ENCODE results near the gene TLL2. TPM values are rescaled to one million over a fixed set of nuclear protein-coding genes. Genes with fewer than 3 reads are reported as not detected.

TLL2 gene
- polyA plus RNA-seq, 3 donors: not detected

- no peak overlapping the region for H3K9ac ChIP-seq (ENCODE audit: insufficient read depth, low read length, poor library complexity, severe bottlenecking)
- no peaks in the 10 kb centered on the region for H3K36me3 ChIP-seq (replicated peaks in 1 of 2; ENCODE audit: control insufficient read depth in 1 of 2, insufficient read depth in 2 of 2, low read length in 2 of 2)
- no peaks in the 10 kb centered on the region for H3K27me3 ChIP-seq (ENCODE audit: control insufficient read depth in 2 of 2, insufficient read depth in 2 of 2, low read length in 2 of 2)
- H3K9me3 ChIP-seq (replicated peaks in 1 of 2; ENCODE audit: control insufficient read depth in 1 of 2, insufficient read depth in 1 of 2, low read length in 2 of 2): no peaks in the 10 kb centered on the region
- Mint-ChIP-seq H3K27ac (no peak overlapping the region), H3K4me3 (no peak overlapping the region), H3K36me3 (no peaks in the 10 kb centered on the region), H3K27me3 (ENCODE audit: low read depth in 3 of 3) (peaks cover 0 to 5% (median 2%) of the 10 kb centered on the region in 3 donors), H3K9me3 (no peaks in the 10 kb centered on the region), H3K4me1 (peaks cover 14% of the 10 kb centered on the region)
- H2AFZ ChIP-seq (ENCODE audit: insufficient read depth, low read depth, low read length, poor library complexity, severe bottlenecking): no peak overlapping the region
- H3K4me3 ChIP-seq (replicated peaks in 1 of 3; ENCODE audit: low read depth in 2 of 3, low read length in 3 of 3): no peak overlapping the region
- no peak overlapping the region for H3K4me2 ChIP-seq (replicated peaks; ENCODE audit: extremely low read depth, low read length, poor library complexity, severe bottlenecking)
- intact Hi-C loops (cut with micrococcal nuclease): no loop called here
- no CpG with 5 or more reads among the region's 3 CpGs for WGBS (ENCODE audit: insufficient coverage)
- DNase-seq: no peak
- no peak overlapping the region for H3K27ac ChIP-seq (ENCODE audit: low read depth in 1 of 2, low read length in 2 of 2)
- H4K20me1 ChIP-seq (ENCODE audit: insufficient read depth, low read length): no peaks in the 10 kb centered on the region
- TF ChIP-seq, protein P1, sequence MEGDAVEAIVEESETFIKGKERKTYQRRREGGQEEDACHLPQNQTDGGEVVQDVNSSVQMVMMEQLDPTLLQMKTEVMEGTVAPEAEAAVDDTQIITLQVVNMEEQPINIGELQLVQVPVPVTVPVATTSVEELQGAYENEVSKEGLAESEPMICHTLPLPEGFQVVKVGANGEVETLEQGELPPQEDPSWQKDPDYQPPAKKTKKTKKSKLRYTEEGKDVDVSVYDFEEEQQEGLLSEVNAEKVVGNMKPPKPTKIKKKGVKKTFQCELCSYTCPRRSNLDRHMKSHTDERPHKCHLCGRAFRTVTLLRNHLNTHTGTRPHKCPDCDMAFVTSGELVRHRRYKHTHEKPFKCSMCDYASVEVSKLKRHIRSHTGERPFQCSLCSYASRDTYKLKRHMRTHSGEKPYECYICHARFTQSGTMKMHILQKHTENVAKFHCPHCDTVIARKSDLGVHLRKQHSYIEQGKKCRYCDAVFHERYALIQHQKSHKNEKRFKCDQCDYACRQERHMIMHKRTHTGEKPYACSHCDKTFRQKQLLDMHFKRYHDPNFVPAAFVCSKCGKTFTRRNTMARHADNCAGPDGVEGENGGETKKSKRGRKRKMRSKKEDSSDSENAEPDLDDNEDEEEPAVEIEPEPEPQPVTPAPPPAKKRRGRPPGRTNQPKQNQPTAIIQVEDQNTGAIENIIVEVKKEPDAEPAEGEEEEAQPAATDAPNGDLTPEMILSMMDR (IDR thresholded peaks at IDR 0.05): no peak
- H3K79me2 ChIP-seq (ENCODE audit: insufficient read depth, low read length): no peaks in the 10 kb centered on the region
- H3K4me1 ChIP-seq (ENCODE audit: control insufficient read depth in 1 of 2, insufficient read depth in 2 of 2, low read length in 2 of 2): peaks cover 25 to 26% of the 10 kb centered on the region in 2 donors
Observed at GRCh38 chr10:96419351-96419750, 94.4 kb downstream of the TLL2 start.

GRCh38 chr10:96418582-96418981 is 95.1 kb downstream of the TLL2 start:
- Histone ChIP-seq H3K79me2 (ENCODE audit: insufficient read depth, low read length) (no peaks in the 10 kb centered on the region), H3K27ac (ENCODE audit: low read depth in 1 of 2, low read length in 2 of 2) (no peak overlapping the region), H3K4me1 (ENCODE audit: control insufficient read depth in 1 of 2, insufficient read depth in 2 of 2, low read length in 2 of 2) (peaks cover 25 to 26% of the 10 kb centered on the region in 2 donors), H4K20me1 (ENCODE audit: insufficient read depth, low read length) (no peaks in the 10 kb centered on the region), H3K27me3 (ENCODE audit: control insufficient read depth in 2 of 2, insufficient read depth in 2 of 2, low read length in 2 of 2) (no peaks in the 10 kb centered on the region), H3K9ac (ENCODE audit: insufficient read depth, low read length, poor library complexity, severe bottlenecking) (no peak overlapping the region), H3K9me3 (replicated peaks in 1 of 2; ENCODE audit: control insufficient read depth in 1 of 2, insufficient read depth in 1 of 2, low read length in 2 of 2) (no peaks in the 10 kb centered on the region), H3K4me3 (replicated peaks in 1 of 3; ENCODE audit: low read depth in 2 of 3, low read length in 3 of 3) (no peak overlapping the region), H2AFZ (ENCODE audit: insufficient read depth, low read depth, low read length, poor library complexity, severe bottlenecking) (no peak overlapping the region), H3K36me3 (replicated peaks in 1 of 2; ENCODE audit: control insufficient read depth in 1 of 2, insufficient read depth in 2 of 2, low read length in 2 of 2) (no peaks in the 10 kb centered on the region), H3K4me2 (replicated peaks; ENCODE audit: extremely low read depth, low read length, poor library complexity, severe bottlenecking) (no peak overlapping the region)
- H3K27me3 Mint-ChIP-seq (ENCODE audit: low read depth in 3 of 3): peaks cover 0 to 5% (median 2%) of the 10 kb centered on the region in 3 donors
- no peaks in the 10 kb centered on the region for H3K9me3 Mint-ChIP-seq
- H3K4me3 Mint-ChIP-seq: no peak overlapping the region
- H3K36me3 Mint-ChIP-seq: no peaks in the 10 kb centered on the region
- peaks cover 14% of the 10 kb centered on the region for H3K4me1 Mint-ChIP-seq
- intact Hi-C loops (cut with micrococcal nuclease): no loop called here
- TF ChIP-seq, protein P1 (IDR thresholded peaks at IDR 0.05): no peak
- DNase-seq: no peak
- H3K27ac Mint-ChIP-seq: no peak overlapping the region
